RWPE2 (cell line): ENCODE results near the gene PCDHA9.
"Not testable (repeated sequence)": the region's sequence is repeated elsewhere in the genome, so short reads cannot be mapped to it uniquely, and the experiment has no call there.

Experiments used
- ATAC-seq: fragments of 200-7000 bp; cut with Tn5 transposase; 3 replicates; pipeline ENCODE4 v1.9.1; 2021; ENCODE audit warnings: low read depth
- DNase-seq: peaks from one replicate; pipeline ENCODE4 v3.0.0-alpha.2; 2020; ENCODE audit warnings: low spot score
- H3K27ac ChIP-seq: fragments of 450-650 bp; 2 replicates; pipeline ENCODE4 v1.5.1; 2017; ENCODE audit warnings: mild to moderate bottlenecking; ENCODE audit not compliant: poor library complexity, severe bottlenecking
- H3K27me3 ChIP-seq: fragments of 250-450 bp; sonication (Bioruptor Pico); 2 replicates; pipeline ENCODE4 v1.5.1; 2021; ENCODE audit warnings: mild to moderate bottlenecking, moderate library complexity; ENCODE audit not compliant: insufficient read depth, poor library complexity, severe bottlenecking
- H3K36me3 ChIP-seq: fragments of 250-450 bp; sonication (Bioruptor Pico); 2 replicates; pipeline ENCODE4 v1.5.1; 2020; ENCODE audit warnings: low read depth, mild to moderate bottlenecking, moderate library complexity
- H3K4me1 ChIP-seq: fragments of 250-450 bp; sonication (Bioruptor Pico); 2 replicates; pipeline ENCODE4 v1.5.1; 2021; ENCODE audit warnings: mild to moderate bottlenecking, moderate library complexity; ENCODE audit not compliant: insufficient read depth, poor library complexity, severe bottlenecking
- H3K4me3 ChIP-seq: fragments of 250-450 bp; sonication (Bioruptor Pico); 2 replicates; pipeline ENCODE4 v1.5.1; 2021; ENCODE audit warnings: mild to moderate bottlenecking, moderate library complexity; ENCODE audit not compliant: severe bottlenecking
- H3K9me3 ChIP-seq: fragments of 250-450 bp; sonication (Bioruptor Pico); 2 replicates; pipeline ENCODE4 v1.5.1; 2021; ENCODE audit warnings: mild to moderate bottlenecking, moderate library complexity; ENCODE audit not compliant: severe bottlenecking
- CTCF ChIP-seq: fragments of 450-650 bp; IDR thresholded peaks from one replicate; pipeline ENCODE4 v1.5.1; 2017; ENCODE audit warnings: mild to moderate bottlenecking, moderate library complexity; ENCODE audit not compliant: poor library complexity, severe bottlenecking

PCDHA9 gene

DNA sequence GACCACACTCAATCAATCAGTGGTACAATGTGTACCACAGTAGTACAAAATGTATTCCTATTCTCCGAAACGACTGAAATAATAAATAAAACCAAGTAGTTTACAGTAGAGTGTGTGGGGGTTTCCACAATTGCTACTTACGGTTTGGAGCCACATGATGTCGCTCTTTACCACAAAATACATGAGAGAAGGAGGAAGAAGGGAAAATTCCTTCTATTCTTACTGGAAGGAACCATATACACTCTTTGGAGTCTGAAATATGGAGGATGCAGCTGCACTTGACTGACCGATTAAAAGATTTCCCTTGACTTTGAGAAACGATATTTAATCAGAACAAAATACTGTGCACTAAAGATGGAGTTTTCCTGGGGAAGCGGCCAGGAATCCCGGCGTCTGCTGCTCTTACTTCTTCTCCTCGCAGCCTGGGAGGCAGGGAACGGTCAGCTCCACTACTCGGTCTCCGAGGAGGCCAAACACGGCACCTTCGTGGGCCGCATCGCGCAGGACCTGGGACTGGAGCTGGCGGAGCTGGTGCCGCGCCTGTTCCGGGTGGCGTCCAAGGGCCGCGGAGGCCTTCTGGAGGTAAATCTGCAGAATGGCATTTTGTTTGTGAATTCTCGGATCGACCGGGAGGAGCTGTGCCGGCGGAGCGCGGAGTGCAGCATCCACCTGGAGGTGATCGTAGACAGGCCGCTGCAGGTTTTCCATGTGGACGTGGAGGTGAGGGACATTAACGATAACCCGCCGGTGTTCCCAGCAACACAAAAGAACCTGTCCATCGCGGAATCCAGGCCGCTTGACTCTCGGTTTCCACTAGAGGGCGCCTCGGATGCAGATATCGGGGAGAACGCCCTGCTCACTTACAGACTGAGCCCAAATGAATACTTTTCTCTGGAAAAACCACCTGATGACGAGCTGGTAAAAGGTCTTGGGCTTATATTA lies 41.1 kb upstream of the PCDHA9 start, which contains the start of gene PCDHA4:
PCDHA4 (plus strand) TSS at position 235 of the 942 bp plus-strand sequence.
- H3K36me3 ChIP-seq = no peaks in the 10 kb centered on the region
- H3K27me3 ChIP-seq = peaks cover 15% of the 10 kb centered on the region
- ATAC-seq = no peak
- H3K4me3 ChIP-seq = no peak within 1 kb of the TSS
- TF ChIP-seq CTCF = peak; percentile 30
- DNase-seq = no peak
- peaks cover 2% of the 10 kb centered on the region for H3K9me3 ChIP-seq
- no peak within 1 kb of the TSS for H3K27ac ChIP-seq
- H3K4me1 ChIP-seq = no peaks in the 10 kb centered on the region

GRCh38 chr5:140808241-140808888 lies 39.8 kb upstream of the PCDHA9 start:
- DNase-seq, H3K4me1 ChIP-seq, ATAC-seq, H3K36me3 ChIP-seq, H3K27ac ChIP-seq, H3K4me3 ChIP-seq, H3K9me3 ChIP-seq: not testable (repeated sequence)
- peaks cover 15% of the 10 kb centered on the region for H3K27me3 ChIP-seq

DNA sequence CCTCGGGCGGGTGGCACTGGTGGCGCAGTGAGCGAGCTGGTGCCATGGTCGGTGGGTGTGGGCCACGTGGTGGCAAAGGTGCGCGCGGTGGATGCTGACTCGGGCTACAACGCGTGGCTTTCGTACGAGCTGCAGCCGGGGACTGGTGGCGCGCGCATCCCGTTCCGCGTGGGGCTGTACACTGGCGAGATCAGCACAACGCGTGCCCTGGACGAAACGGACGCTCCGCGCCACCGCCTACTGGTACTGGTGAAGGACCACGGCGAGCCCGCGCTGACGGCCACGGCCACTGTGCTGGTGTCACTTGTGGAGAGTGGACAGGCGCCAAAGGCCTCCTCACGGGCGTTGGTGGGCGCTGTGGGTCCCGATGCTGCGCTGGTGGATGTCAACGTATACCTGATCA lies 39.3 kb upstream of the PCDHA9 start:
- TF ChIP-seq CTCF = no peak
- H3K9me3 ChIP-seq = peaks cover 2% of the 10 kb centered on the region
- no peaks in the 10 kb centered on the region for H3K4me1 ChIP-seq
- DNase-seq = peak; percentile 75
- peaks cover 15% of the 10 kb centered on the region for H3K27me3 ChIP-seq
- no peak overlapping the region for H3K27ac ChIP-seq
- no peak overlapping the region for H3K4me3 ChIP-seq
- H3K36me3 ChIP-seq = no peaks in the 10 kb centered on the region
- no peak for ATAC-seq

DNA sequence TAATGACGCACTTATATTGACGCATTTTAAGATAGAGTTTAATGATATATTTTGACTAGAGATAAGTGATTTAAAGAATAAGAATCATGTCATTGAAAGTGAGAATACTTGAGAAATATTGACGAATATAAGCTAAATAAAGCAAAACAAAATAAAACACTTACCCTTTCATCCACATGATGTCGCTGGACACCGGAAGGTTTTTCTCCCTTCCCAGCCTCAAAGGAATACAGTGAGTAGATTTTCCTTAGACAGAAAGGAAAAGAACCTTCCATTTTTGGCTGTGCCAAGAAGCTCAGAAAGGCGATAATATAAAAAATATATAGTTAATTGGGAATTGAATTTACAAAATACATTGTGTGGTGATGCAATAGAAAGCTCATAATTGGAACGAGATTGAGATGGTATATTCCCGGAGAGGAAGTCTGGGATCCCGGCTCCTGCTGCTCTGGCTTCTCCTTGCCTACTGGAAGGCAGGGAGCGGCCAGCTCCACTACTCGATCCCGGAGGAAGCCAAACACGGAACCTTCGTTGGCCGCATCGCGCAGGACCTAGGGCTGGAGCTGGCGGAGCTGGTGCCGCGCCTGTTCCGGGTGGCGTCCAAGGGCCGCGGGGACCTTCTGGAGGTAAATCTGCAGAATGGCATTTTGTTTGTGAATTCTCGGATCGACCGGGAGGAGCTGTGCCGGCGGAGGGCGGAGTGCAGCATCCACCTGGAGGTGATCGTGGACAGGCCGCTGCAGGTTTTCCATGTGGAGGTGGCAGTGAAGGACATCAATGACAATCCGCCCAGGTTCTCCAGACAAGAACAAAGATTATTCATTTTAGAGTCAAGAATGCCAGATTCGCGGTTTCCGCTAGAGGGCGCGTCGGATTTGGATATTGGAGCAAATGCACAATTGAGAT lies 26.6 kb upstream of the PCDHA9 start, which contains the start of gene PCDHA5:
PCDHA5 (plus strand) TSS at position 239 of the 906 bp plus-strand sequence.
- H3K4me1 ChIP-seq = no peaks in the 10 kb centered on the region
- peaks cover 3% of the 10 kb centered on the region for H3K9me3 ChIP-seq
- H3K27me3 ChIP-seq = peaks cover 41% of the 10 kb centered on the region
- H3K36me3 ChIP-seq = no peaks in the 10 kb centered on the region
- peak; percentile 79 for TF ChIP-seq CTCF
- ATAC-seq = peak; percentile 36; the same call in 1 of the 3 replicates
- no peak within 1 kb of the TSS for H3K27ac ChIP-seq
- H3K4me3 ChIP-seq = peak within 1 kb of the TSS; percentile 9
- no peak for DNase-seq

- Histone ChIP-seq H3K36me3 (no peaks in the 10 kb centered on the region), H3K4me1 (no peaks in the 10 kb centered on the region), H3K9me3 (peaks cover 3% of the 10 kb centered on the region), H3K27ac (no peak overlapping the region), H3K27me3 (peaks cover 47% of the 10 kb centered on the region), H3K4me3 (no peak overlapping the region)
- ATAC-seq (no peak), DNase-seq (no peak)
- TF ChIP-seq CTCF = peak; percentile 48
Observed at GRCh38 chr5:140822281-140822629, 25.9 kb upstream of the PCDHA9 start.

- H3K27ac ChIP-seq, H3K36me3 ChIP-seq, ATAC-seq, H3K9me3 ChIP-seq, DNase-seq, H3K4me1 ChIP-seq, H3K4me3 ChIP-seq: not testable (repeated sequence)
- H3K27me3 ChIP-seq = peaks cover 48% of the 10 kb centered on the region
Observed at GRCh38 chr5:140822969-140823368, 25.2 kb upstream of the PCDHA9 start.
